Kidney epithelial cell (primary cell): ENCODE data around the gene APPL2. TPM values are rescaled to one million over a fixed set of nuclear protein-coding genes. Genes with fewer than 3 reads are reported as not detected.

Experiments
- DNase-seq: peaks from one replicate; pipeline ENCODE4 v3.0.0-alpha.2; 2010; ENCODE audit warnings: low read depth
- H3K27me3 ChIP-seq: 2 replicates; pipeline ENCODE4 v1.6.0; 2011; ENCODE audit warnings: low read length; ENCODE audit not compliant: control insufficient read depth, insufficient read depth
- H3K36me3 ChIP-seq: 2 replicates; pipeline ENCODE4 v1.5.1; 2011; ENCODE audit warnings: low read length; ENCODE audit not compliant: control insufficient read depth, insufficient read depth
- H3K4me3 ChIP-seq: 2 replicates; pipeline ENCODE4 v1.5.1; 2011; ENCODE audit warnings: low read depth, mild to moderate bottlenecking, control low read depth, low read length
- total RNA-seq: library from RNA; depleted of rRNA; stranded (reverse); fragments of >200 nt; gene quantifications from 2 replicates; pipeline ENCODE4 v1.2.3, GENCODE V29; 2015
- TF ChIP-seq, protein P1 (sequence below): IDR thresholded peaks from 2 replicates; pipeline ENCODE4 v1.5.1; 2011; ENCODE audit warnings: mild to moderate bottlenecking, moderate library complexity, low read length, control low read depth, inconsistent platforms; ENCODE audit not compliant: insufficient read depth, poor library complexity, severe bottlenecking

Gene APPL2
- total RNA-seq, 1 donor from 2014 or later, result 28.1 TPM

DNA sequence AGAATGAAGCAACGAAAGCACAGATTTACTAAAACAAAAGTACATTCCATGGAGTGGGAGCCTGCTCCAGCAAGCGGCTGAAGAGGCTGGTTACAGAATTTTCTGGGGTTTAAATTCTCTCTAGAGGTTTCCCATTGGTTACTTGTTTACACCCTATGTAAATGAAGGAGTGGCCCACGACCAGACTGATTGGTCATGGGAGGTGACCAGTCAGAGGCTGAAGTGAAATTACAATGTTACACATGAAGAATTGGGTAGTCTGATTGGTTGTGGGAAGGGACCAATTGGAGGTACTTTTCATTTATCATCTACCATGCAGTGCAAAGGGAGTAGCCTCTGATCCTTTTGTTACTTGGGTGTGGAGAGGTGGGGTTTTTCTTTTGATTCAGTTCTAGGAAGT is 36.2 kb upstream of the APPL2 start:
- TF ChIP-seq, protein P1, sequence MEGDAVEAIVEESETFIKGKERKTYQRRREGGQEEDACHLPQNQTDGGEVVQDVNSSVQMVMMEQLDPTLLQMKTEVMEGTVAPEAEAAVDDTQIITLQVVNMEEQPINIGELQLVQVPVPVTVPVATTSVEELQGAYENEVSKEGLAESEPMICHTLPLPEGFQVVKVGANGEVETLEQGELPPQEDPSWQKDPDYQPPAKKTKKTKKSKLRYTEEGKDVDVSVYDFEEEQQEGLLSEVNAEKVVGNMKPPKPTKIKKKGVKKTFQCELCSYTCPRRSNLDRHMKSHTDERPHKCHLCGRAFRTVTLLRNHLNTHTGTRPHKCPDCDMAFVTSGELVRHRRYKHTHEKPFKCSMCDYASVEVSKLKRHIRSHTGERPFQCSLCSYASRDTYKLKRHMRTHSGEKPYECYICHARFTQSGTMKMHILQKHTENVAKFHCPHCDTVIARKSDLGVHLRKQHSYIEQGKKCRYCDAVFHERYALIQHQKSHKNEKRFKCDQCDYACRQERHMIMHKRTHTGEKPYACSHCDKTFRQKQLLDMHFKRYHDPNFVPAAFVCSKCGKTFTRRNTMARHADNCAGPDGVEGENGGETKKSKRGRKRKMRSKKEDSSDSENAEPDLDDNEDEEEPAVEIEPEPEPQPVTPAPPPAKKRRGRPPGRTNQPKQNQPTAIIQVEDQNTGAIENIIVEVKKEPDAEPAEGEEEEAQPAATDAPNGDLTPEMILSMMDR, result no peak
- Histone ChIP-seq H3K27me3 (no peaks in the 10 kb centered on the region), H3K36me3 (no peaks in the 10 kb centered on the region), H3K4me3 (no peak overlapping the region)
- no peak for DNase-seq

DNA sequence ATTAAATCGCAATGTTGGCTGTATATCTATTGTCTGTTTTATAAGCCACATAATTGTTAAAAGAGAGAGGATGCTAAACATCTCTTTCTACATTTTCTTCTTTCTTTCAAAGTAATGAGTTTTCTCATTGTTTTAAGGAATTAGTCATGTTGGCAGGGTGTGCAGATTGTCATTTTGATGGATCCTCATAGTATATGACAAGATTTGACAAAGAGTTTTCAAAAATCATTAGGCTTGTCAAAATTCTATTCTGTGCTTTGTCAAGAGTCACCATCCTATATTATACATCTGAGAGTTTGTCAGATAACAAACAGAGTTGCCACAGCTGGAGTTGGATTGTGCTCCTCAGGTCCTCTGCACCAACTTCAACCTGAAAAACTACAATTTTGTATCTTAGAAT is 35.4 kb upstream of the APPL2 start:
- H3K27me3 ChIP-seq, result no peaks in the 10 kb centered on the region
- TF ChIP-seq, protein P1, result no peak
- no peak for DNase-seq

DNA sequence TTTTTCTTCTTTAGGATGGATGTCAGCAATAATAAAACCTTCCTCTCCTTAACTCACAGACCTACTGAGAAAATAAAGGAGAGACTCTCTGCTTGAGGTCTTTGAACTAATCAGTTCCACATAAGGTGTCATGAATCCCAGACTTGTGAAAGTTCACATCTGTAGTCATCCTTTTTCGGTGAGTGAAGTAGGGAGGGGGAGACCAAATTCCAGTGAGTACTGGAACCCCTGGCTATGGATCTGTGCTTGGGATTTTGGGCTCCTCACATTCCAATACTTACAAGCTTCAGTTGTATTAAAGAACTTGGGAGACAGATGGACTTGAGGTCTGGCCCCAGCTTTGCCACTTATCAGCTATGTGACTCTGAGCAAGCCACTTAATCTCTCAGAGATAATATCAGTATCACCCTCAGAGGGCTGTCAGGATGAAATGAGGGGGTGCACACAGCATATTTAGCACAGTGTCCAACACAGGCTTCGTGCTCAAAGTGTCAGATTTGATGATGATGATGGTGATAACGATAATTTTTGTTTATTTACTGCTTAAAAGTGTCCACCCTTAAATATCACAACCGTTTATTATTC is 34.8 kb upstream of the APPL2 start:
- H3K36me3 ChIP-seq, result no peaks in the 10 kb centered on the region
- TF ChIP-seq, protein P1, result no peak
- H3K4me3 ChIP-seq, result no peak overlapping the region

More for the DNA sequence above, 35.4 kb upstream of the APPL2 start:
- Histone ChIP-seq H3K36me3 (no peaks in the 10 kb centered on the region), H3K4me3 (no peak overlapping the region)

DNA sequence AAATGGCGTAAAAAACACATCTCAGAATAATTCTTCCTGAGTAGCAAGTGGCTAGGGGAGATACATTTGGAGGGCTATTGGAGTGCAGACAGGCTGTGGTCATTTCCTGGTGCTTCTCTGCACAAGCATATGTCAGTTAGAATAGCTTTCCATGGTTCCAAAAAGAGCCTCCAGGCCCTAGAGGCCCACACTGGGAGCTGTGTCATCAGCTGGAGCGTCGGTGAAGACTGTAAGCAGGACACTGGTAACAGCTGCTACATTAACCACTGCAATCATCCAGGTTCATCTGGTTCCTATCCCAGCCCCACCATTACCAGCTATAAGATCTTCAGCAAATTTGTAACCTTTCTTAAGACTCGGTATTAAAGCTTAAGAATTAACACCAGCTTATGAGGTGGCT is 31.7 kb upstream of the APPL2 start:
- H3K27me3 ChIP-seq, result no peaks in the 10 kb centered on the region
- H3K36me3 ChIP-seq, result no peaks in the 10 kb centered on the region
- no peak overlapping the region for H3K4me3 ChIP-seq
- no peak for DNase-seq
- TF ChIP-seq, protein P1, result no peak

More for the DNA sequence above, 34.8 kb upstream of the APPL2 start:
- no peaks in the 10 kb centered on the region for H3K27me3 ChIP-seq
- DNase-seq, result no peak

DNA sequence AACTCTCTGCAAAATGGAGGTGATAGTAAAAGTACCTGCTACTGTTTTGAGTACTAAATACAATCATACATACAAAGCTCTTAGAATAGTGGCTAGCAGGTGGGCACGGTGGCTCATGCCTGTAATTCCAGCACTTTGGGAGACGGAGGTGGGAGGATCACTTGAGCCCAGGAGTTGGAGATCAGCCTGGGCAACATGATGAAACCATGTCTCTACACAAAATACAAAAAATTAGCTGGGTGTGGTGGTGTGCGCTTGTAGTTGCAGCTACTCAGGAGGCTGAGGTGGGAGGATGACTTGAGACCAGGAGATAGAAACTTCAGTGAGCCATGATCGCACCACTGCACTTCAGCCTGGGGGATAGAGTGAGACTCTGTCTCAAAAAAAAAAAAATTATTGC is 28.8 kb upstream of the APPL2 start:
- no peak for DNase-seq
- TF ChIP-seq, protein P1, result no peak
- Histone ChIP-seq H3K4me3 (no peak overlapping the region), H3K27me3 (no peaks in the 10 kb centered on the region), H3K36me3 (no peaks in the 10 kb centered on the region)
